Neutrophil (primary cell): Measurements from ENCODE around the gene PEX5L.
"Not testable (repeated sequence)": the region's sequence is repeated elsewhere in the genome, so short reads cannot be mapped to it uniquely, and the experiment has no call there.

Experiments used
- H3K27ac ChIP-seq: fragments of 200-600 bp; sonication (generic); 2 replicates; pipeline ENCODE4 v1.5.1; 2016; ENCODE audit warnings: mild to moderate bottlenecking, moderate library complexity
- H3K27me3 ChIP-seq: fragments of 200-600 bp; sonication (generic); 2 replicates; pipeline ENCODE4 v1.6.0; 2016; ENCODE audit warnings: mild to moderate bottlenecking
- H3K36me3 ChIP-seq: fragments of 200-600 bp; sonication (generic); 2 replicates; pipeline ENCODE4 v1.5.1; 2017
- H3K4me1 ChIP-seq, 2 experiments: fragments of 200-600 bp in 1 of 2; sonication (generic) in 1 of 2; 1 replicate in 1 of 2; 2 replicates in 1 of 2; pipeline versions ENCODE4 v1.5.1 to v1.6.1; 2013 to 2016; ENCODE audit warnings: low read depth in 1 of 2, low read length in 1 of 2, mild to moderate bottlenecking in 1 of 2, moderate library complexity in 1 of 2; ENCODE audit not compliant: control insufficient read depth in 1 of 2, insufficient read depth in 1 of 2
- H3K4me3 ChIP-seq, 2 experiments: fragments of 200-600 bp in 1 of 2; sonication (generic) in 1 of 2; 1 replicate in 1 of 2; 2 replicates in 1 of 2; pipeline ENCODE4 v1.5.1; 2013 to 2016; ENCODE audit warnings: low read depth in 1 of 2, low read length in 1 of 2, mild to moderate bottlenecking in 1 of 2, moderate library complexity in 1 of 2
- H3K9me3 ChIP-seq: fragments of 200-600 bp; sonication (generic); 2 replicates; pipeline ENCODE4 v1.5.1; 2016
- CTCF ChIP-seq: fragments of 200-600 bp; sonication (generic); IDR thresholded peaks from 2 replicates; pipeline ENCODE4 v1.5.1; 2016; ENCODE audit warnings: antibody characterized with exemption

Gene PEX5L

GRCh38 chr3:180011927-180012326 lies 24.8 kb downstream of the PEX5L start:
- Histone ChIP-seq H3K4me3 (no peak overlapping the region), H3K4me1 (no peaks in the 10 kb centered on the region), H3K36me3 (no peaks in the 10 kb centered on the region), H3K27ac (no peak overlapping the region), H3K9me3 (peaks cover 16% of the 10 kb centered on the region), H3K27me3 (no peaks in the 10 kb centered on the region)
- no peak for TF ChIP-seq CTCF

GRCh38 chr3:180008318-180008717 lies 28.4 kb downstream of the PEX5L start:
- H3K27ac ChIP-seq, H3K36me3 ChIP-seq: not testable (repeated sequence)

GRCh38 chr3:180004542-180004941 lies 32.2 kb downstream of the PEX5L start:
- Histone ChIP-seq H3K4me3 (no peak overlapping the region), H3K4me1 (no peaks in the 10 kb centered on the region), H3K9me3 (peaks cover 16% of the 10 kb centered on the region), H3K27ac (no peak overlapping the region), H3K27me3 (no peaks in the 10 kb centered on the region), H3K36me3 (no peaks in the 10 kb centered on the region)
- TF ChIP-seq CTCF: no peak

More at GRCh38 chr3:180008318-180008717, 28.4 kb downstream of the PEX5L start:
- H3K4me3 ChIP-seq, H3K4me1 ChIP-seq, H3K27me3 ChIP-seq: not testable (repeated sequence)
- H3K9me3 ChIP-seq: peaks cover 16% of the 10 kb centered on the region

- no peaks in the 10 kb centered on the region for H3K27me3 ChIP-seq
- TF ChIP-seq CTCF: no peak
These were observed 34.7 kb downstream of the PEX5L start for GRCh38 chr3:180002006-180002405.

GRCh38 chr3:180000500-180000899 lies 36.2 kb downstream of the PEX5L start:
- Histone ChIP-seq H3K27me3 (no peaks in the 10 kb centered on the region), H3K27ac (no peak overlapping the region), H3K4me1 (no peaks in the 10 kb centered on the region), H3K36me3 (no peaks in the 10 kb centered on the region), H3K4me3 (no peak overlapping the region), H3K9me3 (no peaks in the 10 kb centered on the region)
- no peak for TF ChIP-seq CTCF

More at GRCh38 chr3:180002006-180002405, 34.7 kb downstream of the PEX5L start:
- H3K9me3 ChIP-seq: no peaks in the 10 kb centered on the region
- H3K4me3 ChIP-seq: no peak overlapping the region
- no peaks in the 10 kb centered on the region for H3K36me3 ChIP-seq
- no peaks in the 10 kb centered on the region for H3K4me1 ChIP-seq
- no peak overlapping the region for H3K27ac ChIP-seq

GRCh38 chr3:179995406-179995805 lies 41.3 kb downstream of the PEX5L start:
- H3K36me3 ChIP-seq: no peaks in the 10 kb centered on the region
- no peaks in the 10 kb centered on the region for H3K9me3 ChIP-seq
- no peaks in the 10 kb centered on the region for H3K27me3 ChIP-seq
- no peak overlapping the region for H3K27ac ChIP-seq
- no peak overlapping the region for H3K4me3 ChIP-seq
- TF ChIP-seq CTCF: no peak
- H3K4me1 ChIP-seq: no peaks in the 10 kb centered on the region
